H9 (cell line): ENCODE measurements around the gene GOLGA6L1. TPM values are rescaled to one million over a fixed set of nuclear protein-coding genes. Genes with fewer than 3 reads are reported as not detected.

Experiments
- DNase-seq: peaks from one replicate; pipeline ENCODE4 v3.0.0-alpha.2; 2017
- H2AFZ ChIP-seq: one replicate; pipeline ENCODE4 v1.6.1; 2013; ENCODE audit warnings: mild to moderate bottlenecking, low read length, control low read depth, moderate library complexity
- H2AK5ac ChIP-seq: 2 replicates; pipeline ENCODE4 v1.6.1; 2013; ENCODE audit warnings: low read length, control low read depth, mixed read lengths; ENCODE audit not compliant: insufficient read length
- H2BK120ac ChIP-seq: one replicate; pipeline ENCODE4 v1.6.1; 2013; ENCODE audit warnings: low read depth, mild to moderate bottlenecking, low read length, control low read depth, inconsistent platforms; ENCODE audit not compliant: poor library complexity, severe bottlenecking
- H2BK12ac ChIP-seq: 2 replicates; pipeline ENCODE4 v1.6.1; 2013; ENCODE audit warnings: low read length, control low read depth, mixed read lengths, low read depth; ENCODE audit not compliant: insufficient read length
- H2BK15ac ChIP-seq: 2 replicates; pipeline ENCODE4 v1.6.1; 2013; ENCODE audit warnings: low read depth, low read length, control low read depth
- H2BK20ac ChIP-seq: one replicate; pipeline ENCODE4 v1.6.1; 2013; ENCODE audit warnings: low read depth, mild to moderate bottlenecking, low read length, control low read depth, inconsistent platforms; ENCODE audit not compliant: poor library complexity, severe bottlenecking
- H2BK5ac ChIP-seq: 2 replicates; pipeline ENCODE4 v1.6.1; 2013; ENCODE audit warnings: low read length, control low read depth, mixed read lengths; ENCODE audit not compliant: insufficient read length
- H3K14ac ChIP-seq: 2 replicates; pipeline ENCODE4 v1.6.1; 2013; ENCODE audit warnings: low read length, control low read depth; ENCODE audit not compliant: insufficient read depth
- H3K18ac ChIP-seq: 2 replicates; pipeline ENCODE4 v1.6.1; 2013; ENCODE audit warnings: low read depth, mild to moderate bottlenecking, mixed read lengths, low read length, control low read depth; ENCODE audit not compliant: insufficient read length
- H3K23ac ChIP-seq: 2 replicates; pipeline ENCODE4 v1.6.1; 2013; ENCODE audit warnings: low read length, control low read depth, mixed read lengths, low read depth; ENCODE audit not compliant: insufficient read length
- H3K23me2 ChIP-seq: 2 replicates; pipeline ENCODE4 v1.6.1; 2013; ENCODE audit warnings: low read depth, mild to moderate bottlenecking, mixed read lengths, low read length, control low read depth; ENCODE audit not compliant: insufficient read length, poor library complexity, severe bottlenecking
- H3K27ac ChIP-seq: 2 replicates; pipeline ENCODE4 v1.5.1; 2013; ENCODE audit warnings: low read length, control low read depth, mixed read lengths, low read depth; ENCODE audit not compliant: insufficient read length
- H3K27me3 ChIP-seq: 2 replicates; pipeline ENCODE4 v1.6.1; 2013; ENCODE audit warnings: low read length, control low read depth, inconsistent platforms; ENCODE audit not compliant: insufficient read depth
- H3K4ac ChIP-seq: 2 replicates; pipeline ENCODE4 v1.6.1; 2013; ENCODE audit warnings: low read depth, mild to moderate bottlenecking, control low read depth, inconsistent platforms, low read length, moderate library complexity
- H3K4me1 ChIP-seq: 2 replicates; pipeline ENCODE4 v1.6.1; 2013; ENCODE audit warnings: low read length, control low read depth, inconsistent platforms; ENCODE audit not compliant: insufficient read depth
- H3K4me2 ChIP-seq: 2 replicates; pipeline ENCODE4 v1.6.1; 2013; ENCODE audit warnings: low read length, control low read depth, mixed read lengths; ENCODE audit not compliant: insufficient read length, insufficient read depth
- H3K56ac ChIP-seq: 2 replicates; pipeline ENCODE4 v1.6.1; 2013; ENCODE audit warnings: low read depth, mild to moderate bottlenecking, mixed read lengths, low read length, control low read depth; ENCODE audit not compliant: insufficient read length
- H3K79me1 ChIP-seq: 2 replicates; pipeline ENCODE4 v1.6.1; 2013; ENCODE audit warnings: low read depth, mild to moderate bottlenecking, moderate library complexity, low read length, control low read depth, inconsistent platforms; ENCODE audit not compliant: insufficient read depth, poor library complexity, severe bottlenecking
- H3K79me2 ChIP-seq: 2 replicates; pipeline ENCODE4 v1.6.1; 2013; ENCODE audit warnings: low read length, control low read depth, inconsistent platforms; ENCODE audit not compliant: insufficient read depth
- H3K9ac ChIP-seq: 2 replicates; pipeline ENCODE4 v1.6.1; 2013; ENCODE audit warnings: low read length, control low read depth, mixed read lengths; ENCODE audit not compliant: insufficient read length; ENCODE audit errors: extremely low read depth
- H3K9me3 ChIP-seq: one replicate; pipeline ENCODE4 v1.6.1; 2013; ENCODE audit warnings: low read depth, low read length, inconsistent platforms; ENCODE audit not compliant: control insufficient read depth
- H3T11ph ChIP-seq: one replicate; pipeline ENCODE4 v1.6.1; 2013; ENCODE audit warnings: mild to moderate bottlenecking, low read length, control low read depth, inconsistent platforms
- H4K20me1 ChIP-seq: one replicate; pipeline ENCODE4 v1.6.1; 2013; ENCODE audit not compliant: control insufficient read depth, insufficient read length, insufficient read depth
- H4K5ac ChIP-seq: 2 replicates; pipeline ENCODE4 v1.6.1; 2013; ENCODE audit warnings: low read depth, mild to moderate bottlenecking, mixed read lengths, low read length, control low read depth; ENCODE audit not compliant: insufficient read length
- H4K8ac ChIP-seq: replicated peaks from 2 replicates; pipeline ENCODE4 v1.6.1; 2013; ENCODE audit warnings: low read length, control low read depth, mixed read lengths, low read depth; ENCODE audit not compliant: insufficient read length
- H4K91ac ChIP-seq: 2 replicates; pipeline ENCODE4 v1.6.1; 2013; ENCODE audit warnings: low read depth, mild to moderate bottlenecking, moderate library complexity, mixed read lengths, low read length, control low read depth; ENCODE audit not compliant: insufficient read length
- H3K27ac Mint-ChIP-seq, 3 experiments: 2 replicates in 2 of 3; 3 replicates in 1 of 3; pipeline ENCODE4 v1.8.0; 2020 to 2021; ENCODE audit warnings: mixed read lengths in 3 of 3, mild to moderate bottlenecking in 1 of 3, moderate library complexity in 1 of 3
- H3K27me3 Mint-ChIP-seq: 2 replicates; pipeline ENCODE4 v1.8.0; 2021; ENCODE audit warnings: low read depth, mild to moderate bottlenecking, moderate library complexity, mixed read lengths
- H3K36me3 Mint-ChIP-seq, 3 experiments: 2 replicates in 2 of 3; 3 replicates in 1 of 3; pipeline ENCODE4 v1.8.0; 2020 to 2021; ENCODE audit warnings: low read depth in 3 of 3, mixed read lengths in 3 of 3; ENCODE audit not compliant: insufficient read depth in 1 of 3
- H3K4me1 Mint-ChIP-seq, 2 experiments: 2 replicates each; pipeline ENCODE4 v1.8.0; 2020; ENCODE audit warnings: mixed read lengths in 2 of 2
- H3K4me3 Mint-ChIP-seq, 2 experiments: 2 replicates in 1 of 2; 3 replicates in 1 of 2; pipeline ENCODE4 v1.8.0; 2020 to 2021; ENCODE audit warnings: mild to moderate bottlenecking in 2 of 2, mixed read lengths in 2 of 2, moderate library complexity in 1 of 2
- H3K9me3 Mint-ChIP-seq, 2 experiments: 2 replicates in 1 of 2; 3 replicates in 1 of 2; pipeline ENCODE4 v1.8.0; 2020; ENCODE audit warnings: mild to moderate bottlenecking in 2 of 2, mixed read lengths in 2 of 2, moderate library complexity in 1 of 2
- WGBS: extraction: QIAGEN DNeasy Blood & Tissue Kit; methylation state at CpG from one replicate; pipeline ENCODE4 v1.1.7; 2013; ENCODE audit warnings: missing lambda C conversion rate, low lambda C conversion rate, mixed read lengths; ENCODE audit not compliant: insufficient read length; ENCODE audit errors: extremely low coverage; 5-methylcytosine and 5-hydroxymethylcytosine counted together
- total RNA-seq: library from RNA; stranded (reverse); gene quantifications from 2 replicates; pipeline ENCODE4 v1.2.1, GENCODE V29; 2021
- TF ChIP-seq, protein P1 (sequence below): fragments of 200-600 bp; sonication (generic); conservative IDR thresholded peaks from 3 replicates; pipeline ENCODE4 v1.8.0; 2021; ENCODE audit warnings: antibody characterized with exemption, mild to moderate bottlenecking

GOLGA6L1 gene
- total RNA-seq, 1 experiment from 2014 or later: not detected

DNA sequence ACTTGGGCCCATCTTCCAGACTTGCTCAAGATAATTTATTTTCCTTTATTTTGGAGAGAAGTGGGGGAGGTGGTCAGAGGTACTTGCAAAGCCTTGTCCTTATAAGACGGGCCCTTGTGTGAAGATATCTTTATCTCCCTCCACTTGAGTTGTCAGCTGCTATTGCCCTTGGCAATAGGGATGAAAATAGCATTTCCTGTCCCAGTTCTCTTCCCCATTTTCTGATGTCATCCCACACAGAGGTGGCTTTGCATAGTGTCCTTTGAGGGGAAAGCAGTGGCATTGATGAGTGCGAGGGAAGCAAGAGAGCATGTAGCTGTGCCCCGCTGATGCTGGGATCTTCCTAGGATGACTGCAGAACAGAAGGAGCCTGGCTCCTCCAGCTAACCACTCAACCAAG lies 55.4 kb downstream of the GOLGA6L1 start:
- Histone ChIP-seq H2BK120ac (no peak overlapping the region), H3K79me1 (no peaks in the 10 kb centered on the region), H3K79me2 (no peaks in the 10 kb centered on the region), H3T11ph (no peak overlapping the region), H4K20me1 (no peaks in the 10 kb centered on the region), H2BK20ac (no peak overlapping the region), H3K4ac (no peak overlapping the region), H3K14ac (no peak overlapping the region), H3K18ac (no peak overlapping the region), H2AK5ac (no peak overlapping the region), H3K23ac (no peak overlapping the region), H3K9me3 (peaks cover 7% of the 10 kb centered on the region), H3K9ac (no peak overlapping the region), H3K27me3 (no peaks in the 10 kb centered on the region), H3K27ac (no peak overlapping the region), H3K4me2 (no peak overlapping the region), H4K8ac (no peak overlapping the region), H3K4me1 (no peaks in the 10 kb centered on the region), H4K5ac (no peak overlapping the region), H3K23me2 (no peaks in the 10 kb centered on the region), H2BK15ac (no peak overlapping the region), H4K91ac (no peak overlapping the region), H2AFZ (no peak overlapping the region), H2BK12ac (no peak overlapping the region), H3K56ac (no peak overlapping the region), H2BK5ac (no peak overlapping the region)
- no peaks in the 10 kb centered on the region for H3K4me1 Mint-ChIP-seq
- H3K36me3 Mint-ChIP-seq: 0 out of 7 replicates have a peak, but pooled peaks cover 0 to 1% (median 0%) of the 10 kb centered on the region in 3 experiments
- no CpG with 5 or more reads among the region's 3 CpGs for WGBS
- H3K4me3 Mint-ChIP-seq: no peak overlapping the region
- no peak for DNase-seq
- peaks cover 1% of the 10 kb centered on the region for H3K27me3 Mint-ChIP-seq
- H3K27ac Mint-ChIP-seq: no peak overlapping the region
- TF ChIP-seq, protein P1, sequence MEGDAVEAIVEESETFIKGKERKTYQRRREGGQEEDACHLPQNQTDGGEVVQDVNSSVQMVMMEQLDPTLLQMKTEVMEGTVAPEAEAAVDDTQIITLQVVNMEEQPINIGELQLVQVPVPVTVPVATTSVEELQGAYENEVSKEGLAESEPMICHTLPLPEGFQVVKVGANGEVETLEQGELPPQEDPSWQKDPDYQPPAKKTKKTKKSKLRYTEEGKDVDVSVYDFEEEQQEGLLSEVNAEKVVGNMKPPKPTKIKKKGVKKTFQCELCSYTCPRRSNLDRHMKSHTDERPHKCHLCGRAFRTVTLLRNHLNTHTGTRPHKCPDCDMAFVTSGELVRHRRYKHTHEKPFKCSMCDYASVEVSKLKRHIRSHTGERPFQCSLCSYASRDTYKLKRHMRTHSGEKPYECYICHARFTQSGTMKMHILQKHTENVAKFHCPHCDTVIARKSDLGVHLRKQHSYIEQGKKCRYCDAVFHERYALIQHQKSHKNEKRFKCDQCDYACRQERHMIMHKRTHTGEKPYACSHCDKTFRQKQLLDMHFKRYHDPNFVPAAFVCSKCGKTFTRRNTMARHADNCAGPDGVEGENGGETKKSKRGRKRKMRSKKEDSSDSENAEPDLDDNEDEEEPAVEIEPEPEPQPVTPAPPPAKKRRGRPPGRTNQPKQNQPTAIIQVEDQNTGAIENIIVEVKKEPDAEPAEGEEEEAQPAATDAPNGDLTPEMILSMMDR: no peak
- H3K9me3 Mint-ChIP-seq: peaks cover 53 to 63% of the 10 kb centered on the region in 2 experiments
